HG03571 (cell line): Measurements from ENCODE around the gene CCL22.
"Not testable (repeated sequence)": the region's sequence is repeated elsewhere in the genome, so short reads cannot be mapped to it uniquely, and the experiment has no call there.

Source experiments
- ATAC-seq: cut with Tn5 transposase; IDR thresholded peaks from one replicate; pipeline ENCODE4 v1.9.1; 2021; ENCODE audit not compliant: unreplicated experiment

CCL22 gene

GRCh38 chr16:57391300-57391699 lies 32.7 kb downstream of the CCL22 start:
- ATAC-seq = no peak

GRCh38 chr16:57391708-57392107 lies 33.1 kb downstream of the CCL22 start:
- no peak for ATAC-seq

- no peak for ATAC-seq
These were observed 34.1 kb downstream of the CCL22 start for GRCh38 chr16:57392694-57393093.

GRCh38 chr16:57394444-57394843 lies 35.9 kb downstream of the CCL22 start:
- ATAC-seq = no peak

GRCh38 chr16:57395026-57395425 lies 36.4 kb downstream of the CCL22 start:
- ATAC-seq = no peak

GRCh38 chr16:57396786-57397185 lies 38.2 kb downstream of the CCL22 start:
- ATAC-seq = no peak

- not testable (repeated sequence) for ATAC-seq
These were observed 38.9 kb downstream of the CCL22 start for GRCh38 chr16:57397493-57397892.

- no peak for ATAC-seq
These were observed 43.5 kb downstream of the CCL22 start for GRCh38 chr16:57401943-57402640.

- ATAC-seq = no peak
These were observed 45.6 kb downstream of the CCL22 start, which contains the start of gene CCL17 for GRCh38 chr16:57403965-57404817. TSS of gene CCL17 (plus strand) at chr16:57404767. CDS start at chr16:57413933, 9,166 bp downstream.

- no peak for ATAC-seq
These were observed 46.5 kb downstream of the CCL22 start for GRCh38 chr16:57405097-57405496.

- no peak for ATAC-seq
These were observed 48.3 kb downstream of the CCL22 start for GRCh38 chr16:57406881-57407280.

- no peak for ATAC-seq
These were observed 49.2 kb downstream of the CCL22 start for GRCh38 chr16:57407521-57408353.

GRCh38 chr16:57409065-57409464 lies 50.5 kb downstream of the CCL22 start:
- no peak for ATAC-seq

GRCh38 chr16:57409870-57410587 lies 51.4 kb downstream of the CCL22 start:
- ATAC-seq = no peak

- no peak for ATAC-seq
These were observed 52.9 kb downstream of the CCL22 start for GRCh38 chr16:57411362-57411976.

GRCh38 chr16:57412584-57412983 lies 54.0 kb downstream of the CCL22 start:
- no peak for ATAC-seq

- peak; percentile 61 for ATAC-seq
These were observed 54.7 kb downstream of the CCL22 start for GRCh38 chr16:57413301-57413730.

GRCh38 chr16:57413733-57414132 lies 55.1 kb downstream of the CCL22 start:
- no peak for ATAC-seq
